Right ventricle myocardium inferior (tissue), 1 donor: ENCODE results near the gene MYBPHL. TPM values are rescaled to one million over a fixed set of nuclear protein-coding genes. Genes with fewer than 3 reads are reported as not detected.

Source experiments
- ATAC-seq: fragments of 200-7000 bp; cut with Tn5 transposase; one replicate; pipeline ENCODE4 v1.9.1; 2020; ENCODE audit warnings: mild to moderate bottlenecking, moderate library complexity
- DNase-seq: peaks from one replicate; pipeline ENCODE4 v3.0.0; 2021; ENCODE audit errors: missing footprints
- intact Hi-C: fragments of 100-400 bp; cut with DNase I; formaldehyde crosslinking; loops from one replicate; pipeline ENCODE4 v1.11.0; 2022
- long read RNA-seq: library from polyadenylated mRNA; unstranded; transcript quantifications from one replicate; pipeline ENCODE4 v2.0.0, GENCODE V29; 2021
- total RNA-seq: library from RNA; stranded (reverse); fragmentation: NEBNext Ultra II Directional; extraction: Animal tissue kit (Norgen Biotek cat#: 25700); gene quantifications from one replicate; pipeline ENCODE4 v1.2.1, GENCODE V29; 2021
- donor health status: DM: no; HTN: yes; CAD: no; lungs with severe emphysema.

The MYBPHL gene, protein sequence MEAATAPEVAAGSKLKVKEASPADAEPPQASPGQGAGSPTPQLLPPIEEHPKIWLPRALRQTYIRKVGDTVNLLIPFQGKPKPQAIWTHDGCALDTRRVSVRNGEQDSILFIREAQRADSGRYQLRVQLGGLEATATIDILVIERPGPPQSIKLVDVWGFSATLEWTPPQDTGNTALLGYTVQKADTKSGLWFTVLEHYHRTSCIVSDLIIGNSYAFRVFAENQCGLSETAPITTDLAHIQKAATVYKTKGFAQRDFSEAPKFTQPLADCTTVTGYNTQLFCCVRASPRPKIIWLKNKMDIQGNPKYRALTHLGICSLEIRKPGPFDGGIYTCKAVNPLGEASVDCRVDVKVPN
- total RNA-seq = not detected
- long read RNA-seq = 0 reads

DNA sequence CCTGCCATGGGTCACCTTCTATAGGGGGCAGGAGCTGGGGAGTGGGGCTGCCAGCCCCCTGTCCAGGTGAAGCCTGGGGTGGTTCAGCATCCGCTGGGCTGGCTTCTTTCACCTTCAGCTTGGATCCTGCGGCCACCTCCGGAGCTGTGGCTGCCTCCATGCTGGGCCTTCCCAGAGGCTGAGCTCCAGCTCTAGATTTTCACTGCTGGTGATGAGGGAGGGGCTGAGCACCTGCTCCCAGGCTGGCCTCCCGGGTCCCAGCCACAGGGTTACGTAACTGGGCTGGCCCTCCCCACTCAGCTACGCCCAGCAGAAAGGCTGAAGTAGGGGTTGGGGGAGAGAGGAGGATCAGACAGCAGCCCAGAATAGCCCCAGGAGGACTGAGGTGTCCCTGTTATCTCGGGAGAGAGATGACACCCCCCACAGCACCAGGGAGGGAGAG, at the start of gene MYBPHL:
Gene MYBPHL, minus strand, starts transcription at position 180 of the 442 bp plus-strand sequence. Its CDS starts 20 bp downstream, at position 160.
- ATAC-seq = no peak
- no peak for DNase-seq
- intact Hi-C loops = no loop called here

GRCh38 chr1:109356505-109356904, 49.7 kb upstream of the MYBPHL start:
- no peak for DNase-seq
- intact Hi-C loops = no loop called here
- no peak for ATAC-seq

GRCh38 chr1:109354929-109355328, 48.1 kb upstream of the MYBPHL start:
- intact Hi-C loops = loop anchor here (5.0 kb wide), 2 partner anchors 42 to 73 kb away; partner anchors contain the start of genes PSRC1 and SORT1
- DNase-seq (no peak), ATAC-seq (no peak)

DNA sequence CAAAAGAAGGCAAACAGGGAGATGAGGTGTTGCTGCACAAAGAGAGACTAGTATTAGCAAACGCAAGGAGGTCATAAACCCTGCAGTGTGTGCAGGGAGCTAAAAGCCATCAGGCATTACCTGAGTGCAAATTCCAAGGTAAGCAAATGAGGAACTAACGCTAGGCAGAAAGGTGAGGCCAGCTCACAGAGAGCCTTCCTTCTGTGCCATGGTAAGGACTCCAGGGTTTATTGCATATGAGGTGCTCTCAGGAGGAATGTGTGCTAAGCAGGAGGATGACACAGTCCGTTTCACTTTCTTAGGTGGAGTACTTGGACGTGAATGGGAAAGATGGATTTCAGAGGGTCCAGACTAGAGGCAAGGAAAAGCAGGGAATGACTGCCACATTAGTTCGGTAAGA, 44.6 kb upstream of the MYBPHL start:
- ATAC-seq = no peak
- intact Hi-C loops = loop anchor here (5.0 kb wide), 2 partner anchors 46 to 69 kb away; partner anchors contain the start of genes PSRC1 and SORT1
- no peak for DNase-seq

- intact Hi-C loops = loop anchor here (5.0 kb wide), 2 partner anchors 47 to 68 kb away; partner anchors contain the start of genes PSRC1 and SORT1
- DNase-seq (no peak), ATAC-seq (no peak)
Observed at GRCh38 chr1:109350655-109351054, 43.8 kb upstream of the MYBPHL start.

- no peak for DNase-seq
- ATAC-seq = no peak
- intact Hi-C loops = loop anchor here (5.0 kb wide), 2 partner anchors 47 to 68 kb away; partner anchors contain the start of genes PSRC1 and SORT1
Observed at GRCh38 chr1:109350182-109350581, 43.4 kb upstream of the MYBPHL start.

GRCh38 chr1:109347511-109347910, 40.7 kb upstream of the MYBPHL start:
- ATAC-seq (no peak), DNase-seq (no peak)
- intact Hi-C loops = no loop called here

DNA sequence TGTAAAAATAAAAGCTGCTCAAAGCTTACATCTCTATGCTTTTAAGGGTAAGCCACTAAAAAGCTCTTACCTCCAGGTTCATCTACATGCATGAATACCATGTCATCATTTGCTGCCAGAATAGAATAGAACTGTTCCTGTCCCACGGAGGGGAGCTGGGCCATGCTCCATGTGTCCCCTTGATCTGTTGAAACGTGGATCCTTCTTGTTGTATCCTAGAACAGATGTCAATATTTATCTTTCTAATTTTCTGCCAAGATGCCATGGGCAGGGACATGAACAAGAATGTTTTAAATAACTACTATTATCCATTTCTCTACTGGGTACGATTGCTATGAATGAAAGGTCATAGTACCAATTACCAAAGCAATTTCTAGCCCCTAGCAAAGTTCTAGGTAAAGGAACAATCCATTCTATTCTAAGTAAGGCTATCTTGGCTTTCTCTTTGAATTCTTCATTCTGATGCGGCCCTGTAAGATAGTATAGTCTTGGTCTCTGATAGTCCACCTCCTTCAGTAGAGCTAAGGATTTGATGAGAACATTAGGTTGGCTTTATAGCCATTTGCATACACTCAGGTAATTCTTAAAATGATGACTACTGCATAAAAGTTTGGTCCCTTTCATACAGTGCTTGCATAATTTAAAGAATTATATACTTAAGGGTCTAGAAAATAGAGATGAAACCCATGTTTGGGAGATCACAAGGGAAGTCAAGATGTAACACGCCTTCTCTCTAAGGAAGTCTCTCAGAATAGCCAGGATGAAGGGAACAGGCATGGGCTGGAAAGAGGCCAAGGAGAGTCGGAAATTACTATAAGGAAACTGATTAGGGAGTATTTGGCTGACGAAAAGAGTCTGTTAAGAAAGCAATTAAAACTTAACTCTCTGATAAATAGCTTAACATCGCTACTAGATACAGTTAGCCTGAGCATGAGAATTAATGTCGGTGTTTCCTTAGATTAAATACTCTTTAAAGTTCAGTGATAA, 35.4 kb upstream of the MYBPHL start:
- no peak for DNase-seq
- intact Hi-C loops = no loop called here
- no peak for ATAC-seq

DNA sequence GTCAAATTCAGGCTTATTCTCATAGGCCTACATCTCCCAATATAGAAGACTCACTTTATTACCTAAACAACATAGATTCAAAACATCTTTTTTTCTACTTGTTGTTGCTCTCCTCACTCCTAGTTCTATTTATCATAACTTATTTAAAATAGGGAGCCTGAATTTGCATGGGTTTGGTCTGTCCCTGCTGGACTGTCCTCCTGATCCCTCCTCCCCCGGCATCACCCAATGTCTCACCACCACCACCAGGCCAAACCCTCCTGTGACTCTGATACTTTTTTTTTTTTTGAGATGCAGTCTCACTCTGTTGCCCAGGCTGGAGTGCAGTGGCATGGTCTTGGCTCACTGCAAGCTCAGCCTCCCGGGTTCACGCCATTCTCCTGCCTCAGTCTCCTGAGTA, 31.8 kb upstream of the MYBPHL start:
- intact Hi-C loops = no loop called here
- ATAC-seq (no peak), DNase-seq (no peak)

DNA sequence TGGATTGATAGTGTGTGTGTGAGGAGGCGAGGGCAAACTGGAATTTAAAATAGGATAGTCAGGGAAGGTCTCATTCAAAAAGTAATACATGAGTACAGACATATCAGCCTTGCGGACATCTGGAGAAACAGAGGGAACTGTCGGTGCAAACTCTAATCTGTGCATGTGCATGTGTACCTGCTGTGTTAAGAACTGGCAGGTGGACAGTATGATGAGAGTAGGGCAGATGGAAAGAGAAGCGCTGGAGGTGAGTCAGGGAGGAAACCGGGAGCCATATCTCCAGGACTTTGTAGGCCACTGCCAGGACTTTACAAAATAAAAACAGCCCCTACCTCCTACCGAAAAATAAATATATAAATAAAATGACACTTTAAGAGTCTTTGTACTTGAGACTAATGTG, 31.3 kb upstream of the MYBPHL start:
- DNase-seq (no peak), ATAC-seq (no peak)
- intact Hi-C loops = no loop called here

GRCh38 chr1:109335091-109335490, 28.3 kb upstream of the MYBPHL start:
- intact Hi-C loops = no loop called here
- DNase-seq (no peak), ATAC-seq (no peak)

DNA sequence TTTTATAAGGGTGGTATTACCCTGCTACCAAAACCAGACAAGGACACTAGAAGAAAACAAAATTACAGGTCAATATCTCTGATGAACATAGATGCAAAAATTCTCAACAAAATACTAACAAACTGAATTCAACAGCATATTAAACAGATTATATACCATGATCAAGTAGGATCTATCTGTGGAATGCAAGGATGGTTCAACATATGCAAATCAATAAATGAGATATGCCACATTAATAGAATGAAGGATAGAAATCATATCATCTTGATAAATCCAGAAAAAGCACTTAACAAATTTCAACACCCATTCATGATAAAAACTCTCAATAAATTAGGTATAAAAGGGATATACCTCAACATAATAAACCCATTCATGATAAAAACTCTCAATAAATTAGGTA, 24.3 kb upstream of the MYBPHL start:
- ATAC-seq (no peak), DNase-seq (no peak)
- intact Hi-C loops = no loop called here

- no peak for DNase-seq
- intact Hi-C loops = no loop called here
- no peak for ATAC-seq
Observed at GRCh38 chr1:109327285-109327684, 20.5 kb upstream of the MYBPHL start.

GRCh38 chr1:109322974-109323373, 16.2 kb upstream of the MYBPHL start:
- intact Hi-C loops = no loop called here
- DNase-seq (no peak), ATAC-seq (no peak)

GRCh38 chr1:109319114-109319513, 12.3 kb upstream of the MYBPHL start:
- intact Hi-C loops = no loop called here
- no peak for DNase-seq
- ATAC-seq = no peak

DNA sequence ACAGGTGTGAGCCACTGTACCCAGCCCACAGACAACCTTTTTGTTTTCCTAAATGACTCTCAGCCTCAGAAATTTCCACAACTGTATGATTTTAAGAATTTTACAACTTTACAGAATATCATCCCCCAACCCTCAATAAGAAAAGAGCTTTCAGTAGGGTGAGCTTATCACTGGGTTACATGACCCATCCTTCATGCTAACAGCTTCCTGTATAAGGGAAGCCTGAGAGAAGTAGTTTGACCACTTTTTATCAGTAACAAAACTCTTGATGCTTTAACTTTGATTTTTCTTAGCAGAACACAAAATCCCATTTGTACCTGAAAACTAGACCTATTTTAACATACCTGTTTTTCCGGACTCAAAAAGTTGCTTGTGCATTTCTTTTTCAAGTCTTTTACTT, 9.7 kb upstream of the MYBPHL start:
- no peak for ATAC-seq
- no peak for DNase-seq
- intact Hi-C loops = no loop called here

- intact Hi-C loops = no loop called here
Observed at GRCh38 chr1:109315288-109315687, 8.5 kb upstream of the MYBPHL start.

GRCh38 chr1:109314795-109315194, 8.0 kb upstream of the MYBPHL start:
- no peak for DNase-seq
- no peak for ATAC-seq
- intact Hi-C loops = no loop called here

More at GRCh38 chr1:109315288-109315687, 8.5 kb upstream of the MYBPHL start:
- ATAC-seq (no peak), DNase-seq (no peak)

DNA sequence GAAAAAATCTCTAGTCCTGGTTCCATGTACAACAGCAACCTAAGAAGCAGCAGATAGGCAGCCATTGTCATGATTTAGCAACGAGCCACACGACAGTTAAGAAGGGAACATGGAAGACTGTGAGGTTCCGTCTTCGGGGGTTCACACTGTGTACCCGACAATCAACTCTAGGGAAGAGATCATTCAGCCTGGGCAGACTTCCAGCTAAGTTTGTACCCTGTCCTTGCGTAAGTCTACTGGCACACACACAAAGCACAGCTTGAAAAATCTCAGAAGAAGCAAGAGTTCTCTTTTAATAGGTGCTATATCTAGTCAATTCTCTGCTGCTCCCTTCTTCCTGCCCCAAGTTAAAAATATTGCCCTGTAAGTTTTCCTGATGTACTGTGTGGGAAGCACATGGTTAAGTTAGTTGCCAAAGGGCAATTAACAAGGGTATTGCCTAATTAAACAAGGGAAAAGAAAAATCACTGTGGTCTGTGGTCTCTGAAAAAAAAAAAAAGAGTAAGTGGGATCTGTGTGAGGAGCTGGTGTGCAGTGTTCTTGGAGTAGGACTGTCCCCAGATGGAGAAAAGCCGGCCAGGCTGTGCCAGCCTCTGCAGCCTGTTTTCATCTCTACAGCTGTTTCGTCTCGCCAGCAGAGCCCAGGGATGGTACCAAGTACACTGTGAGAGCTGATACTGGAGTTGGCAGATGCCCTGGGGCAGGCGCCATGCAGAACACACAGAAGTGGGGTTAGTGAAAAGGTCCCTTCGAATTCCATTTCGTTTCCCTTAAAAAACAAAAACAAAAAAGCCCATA, 6.4 kb upstream of the MYBPHL start:
- ATAC-seq = peak; percentile 36
- peak; percentile 55 for DNase-seq
- intact Hi-C loops = no loop called here
